DOHH2 (cell line): ENCODE data around the gene BAIAP2.

Source experiments
- H3F3A ChIP-seq: fragments of 200-600 bp; sonication (generic), shearing (Covaris generic); 2 replicates; pipeline ENCODE4 v1.6.0; 2016; ENCODE audit warnings: antibody characterized with exemption, mild to moderate bottlenecking; ENCODE audit not compliant: control insufficient read depth, insufficient read depth
- H3K27ac ChIP-seq: fragments of 200-600 bp; sonication (generic); 2 replicates; pipeline ENCODE4 v1.5.1; 2014; ENCODE audit warnings: low read depth, mild to moderate bottlenecking, low read length, moderate library complexity
- H3K27me3 ChIP-seq: fragments of 200-600 bp; sonication (generic); 2 replicates; pipeline ENCODE4 v1.6.1; 2014; ENCODE audit warnings: mild to moderate bottlenecking, low read length, mixed read lengths; ENCODE audit not compliant: control insufficient read depth
- H3K36me3 ChIP-seq: fragments of 200-600 bp; sonication (generic); 2 replicates; pipeline ENCODE4 v1.6.1; 2014; ENCODE audit warnings: mild to moderate bottlenecking, low read length, moderate library complexity, mixed read lengths; ENCODE audit not compliant: control insufficient read depth
- H3K4me1 ChIP-seq: fragments of 200-600 bp; sonication (generic); 2 replicates; pipeline ENCODE4 v1.6.1; 2014; ENCODE audit warnings: mild to moderate bottlenecking, low read length, mixed read lengths; ENCODE audit not compliant: control insufficient read depth
- H3K4me2 ChIP-seq: fragments of 200-600 bp; sonication (generic); 2 replicates; pipeline ENCODE4 v1.6.0; 2014; ENCODE audit warnings: mild to moderate bottlenecking, low read length, moderate library complexity
- H3K4me3 ChIP-seq: fragments of 200-600 bp; sonication (generic); 2 replicates; pipeline ENCODE4 v1.5.1; 2014; ENCODE audit warnings: mild to moderate bottlenecking, low read length, mixed read lengths
- H3K79me2 ChIP-seq: fragments of 200-600 bp; sonication (generic); 2 replicates; pipeline ENCODE4 v1.6.1; 2014; ENCODE audit warnings: mild to moderate bottlenecking, low read length, mixed read lengths; ENCODE audit not compliant: control insufficient read depth
- H3K9me2 ChIP-seq: fragments of 200-600 bp; sonication (generic); replicated peaks from 2 replicates; pipeline ENCODE4 v1.6.1; 2014; ENCODE audit warnings: mild to moderate bottlenecking, low read length, mixed read lengths; ENCODE audit not compliant: control insufficient read depth
- H3K9me3 ChIP-seq: fragments of 200-600 bp; sonication (generic); 2 replicates; pipeline ENCODE4 v1.6.1; 2014; ENCODE audit warnings: antibody characterized with exemption, low read length, mixed read lengths; ENCODE audit not compliant: control insufficient read depth, insufficient read depth
- H4K20me1 ChIP-seq: fragments of 200-600 bp; sonication (generic); 2 replicates; pipeline ENCODE4 v1.6.0; 2014; ENCODE audit warnings: low read depth, mild to moderate bottlenecking, antibody characterized with exemption, low read length, moderate library complexity; ENCODE audit not compliant: control insufficient read depth, insufficient read depth
- CTCF ChIP-seq: fragments of 200-600 bp; sonication (generic); IDR thresholded peaks from one replicate; pipeline ENCODE4 v1.5.1; 2014; ENCODE audit warnings: antibody characterized with exemption, mild to moderate bottlenecking, low read depth, low read length; ENCODE audit not compliant: poor library complexity, severe bottlenecking
- EZH2phosphoT487 ChIP-seq: fragments of 200-600 bp; sonication (generic); IDR thresholded peaks from 2 replicates; pipeline ENCODE4 v1.6.1; 2017; ENCODE audit warnings: borderline replicate concordance, mild to moderate bottlenecking, antibody characterized with exemption, low read length, moderate library complexity, mixed read lengths

The BAIAP2 gene

GRCh38 chr17:81043319-81043724, 8.4 kb downstream of the BAIAP2 start:
- no peaks in the 10 kb centered on the region for H3F3A ChIP-seq
- H3K36me3 ChIP-seq = no peaks in the 10 kb centered on the region
- no peak overlapping the region for H3K4me3 ChIP-seq
- H3K9me2 ChIP-seq = no peaks in the 10 kb centered on the region
- H3K27ac ChIP-seq = no peak overlapping the region
- no peak overlapping the region for H3K4me2 ChIP-seq
- no peaks in the 10 kb centered on the region for H3K79me2 ChIP-seq
- TF ChIP-seq CTCF = no peak
- TF ChIP-seq EZH2phosphoT487 = no peak
- H3K27me3 ChIP-seq = no peaks in the 10 kb centered on the region
- H3K4me1 ChIP-seq = no peaks in the 10 kb centered on the region
- H4K20me1 ChIP-seq = no peaks in the 10 kb centered on the region; the same call in 1 of the 2 replicates
- no peaks in the 10 kb centered on the region for H3K9me3 ChIP-seq

GRCh38 chr17:81043725-81044427, 8.9 kb downstream of the BAIAP2 start:
- H3K27ac ChIP-seq = no peak overlapping the region
- no peaks in the 10 kb centered on the region for H3K9me2 ChIP-seq
- no peaks in the 10 kb centered on the region for H3K4me1 ChIP-seq
- H4K20me1 ChIP-seq = no peaks in the 10 kb centered on the region; the same call in 1 of the 2 replicates
- no peaks in the 10 kb centered on the region for H3K9me3 ChIP-seq
- H3K27me3 ChIP-seq = no peaks in the 10 kb centered on the region
- no peak overlapping the region for H3K4me2 ChIP-seq
- H3K4me3 ChIP-seq = no peak overlapping the region
- no peaks in the 10 kb centered on the region for H3K79me2 ChIP-seq
- H3K36me3 ChIP-seq = no peaks in the 10 kb centered on the region
- TF ChIP-seq EZH2phosphoT487 (no peak), CTCF (no peak)
- no peaks in the 10 kb centered on the region for H3F3A ChIP-seq

GRCh38 chr17:81044428-81044763, 9.4 kb downstream of the BAIAP2 start:
- Histone ChIP-seq H3K9me2 (no peaks in the 10 kb centered on the region), H3K9me3 (no peaks in the 10 kb centered on the region), H3K4me2 (no peak overlapping the region), H3K36me3 (no peaks in the 10 kb centered on the region), H4K20me1 (no peaks in the 10 kb centered on the region; the same call in 1 of the 2 replicates), H3K4me3 (no peak overlapping the region), H3K27me3 (no peaks in the 10 kb centered on the region), H3K4me1 (no peaks in the 10 kb centered on the region), H3F3A (no peaks in the 10 kb centered on the region), H3K27ac (no peak overlapping the region), H3K79me2 (no peaks in the 10 kb centered on the region)
- TF ChIP-seq EZH2phosphoT487 = no peak

GRCh38 chr17:81044764-81045589, 10.0 kb downstream of the BAIAP2 start:
- H3K4me3 ChIP-seq = no peak overlapping the region
- no peaks in the 10 kb centered on the region for H3K27me3 ChIP-seq
- H4K20me1 ChIP-seq = no peaks in the 10 kb centered on the region; the same call in 1 of the 2 replicates
- H3K9me2 ChIP-seq = no peaks in the 10 kb centered on the region
- H3K27ac ChIP-seq = no peak overlapping the region
- no peak for TF ChIP-seq EZH2phosphoT487
- TF ChIP-seq CTCF = no peak
- H3K4me1 ChIP-seq = no peaks in the 10 kb centered on the region
- no peaks in the 10 kb centered on the region for H3K79me2 ChIP-seq
- no peak overlapping the region for H3K4me2 ChIP-seq
- no peaks in the 10 kb centered on the region for H3K9me3 ChIP-seq
- H3K36me3 ChIP-seq = no peaks in the 10 kb centered on the region
- H3F3A ChIP-seq = no peaks in the 10 kb centered on the region
